ENCODE measurements around the gene ZBTB2. TPM values are rescaled to one million over a fixed set of nuclear protein-coding genes. Genes with fewer than 3 reads are reported as not detected.

The ZBTB2 gene
- total and polyA plus RNA-seq, 11 donors, result 3.2 to 8.2 (median 5.0) TPM

GRCh38 chr6:151374036-151374683 is 17.2 kb downstream of the ZBTB2 start:
- Histone ChIP-seq H3K27ac (peak overlapping the region in 11 of 12 donors; percentile 44 to 74 (median 64)), H3K36me3 (peaks cover 0 to 36% (median 26%) of the 10 kb centered on the region in 9 donors), H3K27me3 (no peaks in the 10 kb centered on the region), H3K4me1 (peaks cover 0 to 27% (median 13%) of the 10 kb centered on the region in 12 donors), H3K4me3 (peak overlapping the region in 7 of 12 donors; percentile 1 to 18 (median 13)), H3K9me3 (no peaks in the 10 kb centered on the region)
- TF ChIP-seq CTCF (IDR thresholded peaks at IDR 0.05) (no peak), POLR2A (IDR thresholded peaks at IDR 0.05) (no peak)
- WGBS, 4 donors, result 50 to 72% (median 56%) methylated on average over 5 of the region's 5 CpGs
- intact Hi-C loops (cut with DNase I), result no loop called here
- ATAC-seq (peak; percentile 29 to 88 (median 74)), DNase-seq (peak in 3 of 5 donors; percentile 27 to 40 (median 39))

- no peaks in the 10 kb centered on the region for H3K9me3 ChIP-seq
- no peak for DNase-seq
- WGBS, 4 donors, result 74 to 85% (median 76%) methylated on average over 5 of the region's 5 CpGs
- no peaks in the 10 kb centered on the region for H3K27me3 ChIP-seq
- no peak for TF ChIP-seq CTCF (IDR thresholded peaks at IDR 0.05)
- TF ChIP-seq POLR2A (IDR thresholded peaks at IDR 0.05), result no peak
- H3K4me3 ChIP-seq, result no peak overlapping the region
- peak overlapping the region in 1 of 12 donors; percentile 4 for H3K27ac ChIP-seq
- intact Hi-C loops (cut with DNase I), result no loop called here
- H3K36me3 ChIP-seq, result peaks cover 0 to 45% (median 27%) of the 10 kb centered on the region in 9 donors
- H3K4me1 ChIP-seq, result peaks cover 0 to 27% (median 12%) of the 10 kb centered on the region in 12 donors
- ATAC-seq, result no peak
These were observed 19.2 kb downstream of the ZBTB2 start for GRCh38 chr6:151372164-151372563.

- DNase-seq, result no peak
- Histone ChIP-seq H3K27me3 (no peaks in the 10 kb centered on the region), H3K4me1 (peaks cover 0 to 22% (median 12%) of the 10 kb centered on the region in 12 donors), H3K9me3 (no peaks in the 10 kb centered on the region), H3K36me3 (peaks cover 0 to 57% (median 39%) of the 10 kb centered on the region in 9 donors), H3K27ac (no peak overlapping the region), H3K4me3 (no peak overlapping the region)
- ATAC-seq, result no peak
- WGBS, 4 donors, result 80 to 83% (median 81%) methylated on average over 6 of the region's 6 CpGs
- intact Hi-C loops (cut with DNase I), result no loop called here
- TF ChIP-seq POLR2A (IDR thresholded peaks at IDR 0.05) (no peak), CTCF (IDR thresholded peaks at IDR 0.05) (peak in 2 of 12 donors; percentile 11 to 12)
These were observed 20.8 kb downstream of the ZBTB2 start for GRCh38 chr6:151370509-151371078.

- WGBS, 4 donors, result 93 to 96% (median 93%) methylated on average over 6 of the region's 6 CpGs
- no peaks in the 10 kb centered on the region for H3K9me3 ChIP-seq
- no peak for TF ChIP-seq CTCF (IDR thresholded peaks at IDR 0.05)
- no peak for TF ChIP-seq POLR2A (IDR thresholded peaks at IDR 0.05)
- H3K4me3 ChIP-seq, result no peak overlapping the region
- no peak for DNase-seq
- no peaks in the 10 kb centered on the region for H3K27me3 ChIP-seq
- intact Hi-C loops (cut with DNase I), result no loop called here
- no peaks in the 10 kb centered on the region for H3K4me1 ChIP-seq
- H3K27ac ChIP-seq, result no peak overlapping the region
- peaks cover 0 to 76% (median 50%) of the 10 kb centered on the region in 9 donors for H3K36me3 ChIP-seq
- no peak for ATAC-seq
These were observed 26.1 kb downstream of the ZBTB2 start for GRCh38 chr6:151365233-151365632.

Data from heart left ventricle (tissue), 16 donors.